K562 (cell line): ENCODE data around the gene AIMP1.

Source experiments
- BACH1 ChIP-seq: fragments of 200-800 bp; sonication (Bioruptor generic); IDR thresholded peaks from 2 replicates; pipeline ENCODE4 v1.6.1; 2016; ENCODE audit warnings: missing genetic modification characterization, missing compliant biosample characterization
- CTBP1 ChIP-seq: fragments of 450-650 bp; IDR thresholded peaks from 2 replicates; pipeline ENCODE4 v1.6.1; 2016; ENCODE audit warnings: borderline replicate concordance
- FOXM1 ChIP-seq, 2 experiments: fragments of 450-650 bp in 1 of 2; sonication (generic) in 1 of 2; formaldehyde crosslinking in 1 of 2; IDR thresholded peaks; 2 replicates each; pipeline versions ENCODE4 v1.6.1 to v1.9.0; 2017 to 2022; ENCODE audit warnings: low read depth in 2 of 2, mild to moderate bottlenecking in 2 of 2, missing genetic modification reagents in 1 of 2, moderate library complexity in 1 of 2
- KLF16 ChIP-seq: IDR thresholded peaks from 2 replicates; pipeline ENCODE4 v1.6.1; 2016; ENCODE audit warnings: antibody characterized with exemption
- TCF7L2 ChIP-seq: fragments of 150-350 bp; IDR thresholded peaks from 2 replicates; pipeline ENCODE4 v1.6.1; 2016; ENCODE audit warnings: low read depth, mild to moderate bottlenecking, low read length, moderate library complexity
- UBTF ChIP-seq, 2 experiments: IDR thresholded peaks; 2 replicates each; pipeline ENCODE4 v1.6.1; 2012; ENCODE audit warnings: improper control_type of control experiment in 2 of 2, low read depth in 2 of 2, low read length in 2 of 2, borderline replicate concordance in 1 of 2
- ZNF57 ChIP-seq: fragments of 450-650 bp; formaldehyde crosslinking; IDR thresholded peaks from 2 replicates; pipeline ENCODE4 v1.4.0; 2020; ENCODE audit warnings: mild to moderate bottlenecking, moderate library complexity
- ZNF830 ChIP-seq: fragments of 250-450 bp; sonication (Bioruptor Pico); IDR thresholded peaks from 2 replicates; pipeline ENCODE4 v1.5.0; 2021; ENCODE audit warnings: mild to moderate bottlenecking
- TF ChIP-seq, protein P1 (sequence below), 3 experiments: IDR thresholded peaks in 2 of 3; conservative IDR thresholded peaks in 1 of 3; 2 replicates each; pipeline ENCODE4 v1.5.1; 2011 to 2012; ENCODE audit warnings: low read length in 3 of 3, mild to moderate bottlenecking in 3 of 3, control low read depth in 2 of 3, improper control_type of control experiment in 1 of 3, inconsistent platforms in 1 of 3, low read depth in 1 of 3, mixed read lengths in 1 of 3, moderate library complexity in 1 of 3; ENCODE audit not compliant: insufficient read depth in 2 of 3
- TF ChIP-seq, protein P2 (sequence below), 2 experiments: fragments of 450-650 bp; formaldehyde crosslinking in 1 of 2; IDR thresholded peaks; 2 replicates each; pipeline versions ENCODE4 v1.4.0 to v1.6.1; 2014 to 2020; ENCODE audit warnings: mild to moderate bottlenecking in 2 of 2, borderline replicate concordance in 1 of 2, low read depth in 1 of 2

- TF ChIP-seq TCF7L2 (no peak), BACH1 (no peak), ZNF57 (no peak), ZNF830 (CRISPR knock-in tag) (no peak), KLF16 (no peak), CTBP1 (no peak), FOXM1 (IDR thresholded peaks at IDR 0.05; ENCODE audit: low read depth) (no peak), FOXM1 (CRISPR knock-in tag; IDR thresholded peaks at IDR 0.05; ENCODE audit: low read depth) (no peak), UBTF (IDR thresholded peaks at IDR 0.05; ENCODE audit: borderline replicate concordance in 1 of 2, low read depth in 2 of 2, low read length in 2 of 2) (no peak)
- TF ChIP-seq, protein P1, sequence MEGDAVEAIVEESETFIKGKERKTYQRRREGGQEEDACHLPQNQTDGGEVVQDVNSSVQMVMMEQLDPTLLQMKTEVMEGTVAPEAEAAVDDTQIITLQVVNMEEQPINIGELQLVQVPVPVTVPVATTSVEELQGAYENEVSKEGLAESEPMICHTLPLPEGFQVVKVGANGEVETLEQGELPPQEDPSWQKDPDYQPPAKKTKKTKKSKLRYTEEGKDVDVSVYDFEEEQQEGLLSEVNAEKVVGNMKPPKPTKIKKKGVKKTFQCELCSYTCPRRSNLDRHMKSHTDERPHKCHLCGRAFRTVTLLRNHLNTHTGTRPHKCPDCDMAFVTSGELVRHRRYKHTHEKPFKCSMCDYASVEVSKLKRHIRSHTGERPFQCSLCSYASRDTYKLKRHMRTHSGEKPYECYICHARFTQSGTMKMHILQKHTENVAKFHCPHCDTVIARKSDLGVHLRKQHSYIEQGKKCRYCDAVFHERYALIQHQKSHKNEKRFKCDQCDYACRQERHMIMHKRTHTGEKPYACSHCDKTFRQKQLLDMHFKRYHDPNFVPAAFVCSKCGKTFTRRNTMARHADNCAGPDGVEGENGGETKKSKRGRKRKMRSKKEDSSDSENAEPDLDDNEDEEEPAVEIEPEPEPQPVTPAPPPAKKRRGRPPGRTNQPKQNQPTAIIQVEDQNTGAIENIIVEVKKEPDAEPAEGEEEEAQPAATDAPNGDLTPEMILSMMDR (IDR thresholded peaks at IDR 0.05 in 2 of 3, conservative IDR thresholded peaks at IDR 0.05 in 1 of 3; ENCODE audit: insufficient read depth in 2 of 3, low read depth in 1 of 3, low read length in 3 of 3), result no peak
- TF ChIP-seq, protein P2, sequence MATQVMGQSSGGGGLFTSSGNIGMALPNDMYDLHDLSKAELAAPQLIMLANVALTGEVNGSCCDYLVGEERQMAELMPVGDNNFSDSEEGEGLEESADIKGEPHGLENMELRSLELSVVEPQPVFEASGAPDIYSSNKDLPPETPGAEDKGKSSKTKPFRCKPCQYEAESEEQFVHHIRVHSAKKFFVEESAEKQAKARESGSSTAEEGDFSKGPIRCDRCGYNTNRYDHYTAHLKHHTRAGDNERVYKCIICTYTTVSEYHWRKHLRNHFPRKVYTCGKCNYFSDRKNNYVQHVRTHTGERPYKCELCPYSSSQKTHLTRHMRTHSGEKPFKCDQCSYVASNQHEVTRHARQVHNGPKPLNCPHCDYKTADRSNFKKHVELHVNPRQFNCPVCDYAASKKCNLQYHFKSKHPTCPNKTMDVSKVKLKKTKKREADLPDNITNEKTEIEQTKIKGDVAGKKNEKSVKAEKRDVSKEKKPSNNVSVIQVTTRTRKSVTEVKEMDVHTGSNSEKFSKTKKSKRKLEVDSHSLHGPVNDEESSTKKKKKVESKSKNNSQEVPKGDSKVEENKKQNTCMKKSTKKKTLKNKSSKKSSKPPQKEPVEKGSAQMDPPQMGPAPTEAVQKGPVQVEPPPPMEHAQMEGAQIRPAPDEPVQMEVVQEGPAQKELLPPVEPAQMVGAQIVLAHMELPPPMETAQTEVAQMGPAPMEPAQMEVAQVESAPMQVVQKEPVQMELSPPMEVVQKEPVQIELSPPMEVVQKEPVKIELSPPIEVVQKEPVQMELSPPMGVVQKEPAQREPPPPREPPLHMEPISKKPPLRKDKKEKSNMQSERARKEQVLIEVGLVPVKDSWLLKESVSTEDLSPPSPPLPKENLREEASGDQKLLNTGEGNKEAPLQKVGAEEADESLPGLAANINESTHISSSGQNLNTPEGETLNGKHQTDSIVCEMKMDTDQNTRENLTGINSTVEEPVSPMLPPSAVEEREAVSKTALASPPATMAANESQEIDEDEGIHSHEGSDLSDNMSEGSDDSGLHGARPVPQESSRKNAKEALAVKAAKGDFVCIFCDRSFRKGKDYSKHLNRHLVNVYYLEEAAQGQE (IDR thresholded peaks at IDR 0.05; ENCODE audit: borderline replicate concordance), result no peak
- TF ChIP-seq, protein P2 (CRISPR knock-in tag; IDR thresholded peaks at IDR 0.05; ENCODE audit: low read depth), result no peak
These were observed 68.5 kb downstream of the AIMP1 start for GRCh38 chr4:106384878-106385277.
